Naive B cell (primary cell): ENCODE data around the gene PXT1. TPM values are rescaled to one million over a fixed set of nuclear protein-coding genes. Genes with fewer than 3 reads are reported as not detected.
"Not testable (repeated sequence)": the region's sequence is repeated elsewhere in the genome, so short reads cannot be mapped to it uniquely, and the experiment has no call there.

Experiments used
- ATAC-seq, 2 donors: fragments of 150-1000 bp; cut with Tn5 transposase; 2 replicates each; pipeline ENCODE4 v1.10.0; 2021; ENCODE audit warnings: low read depth in 2 of 2, mild to moderate bottlenecking in 2 of 2, moderate library complexity in 2 of 2
- DNase-seq: peaks from one replicate; pipeline ENCODE4 v3.0.0; 2022
- H3K27ac Mint-ChIP-seq, 6 donors: one replicate each; pipeline ENCODE4 v1.8.0; 2020 to 2022; ENCODE audit warnings: mild to moderate bottlenecking in 6 of 6, mixed read lengths in 6 of 6, moderate library complexity in 5 of 6, inconsistent platforms in 2 of 6
- H3K27me3 Mint-ChIP-seq, 3 donors: one replicate each; pipeline ENCODE4 v1.8.0; 2021 to 2022; ENCODE audit warnings: mixed read lengths in 3 of 3, mild to moderate bottlenecking in 1 of 3
- H3K36me3 Mint-ChIP-seq, 2 donors: one replicate each; pipeline ENCODE4 v1.8.0; 2020 to 2022; ENCODE audit warnings: mixed read lengths in 2 of 2, inconsistent platforms in 1 of 2, mild to moderate bottlenecking in 1 of 2
- H3K4me1 Mint-ChIP-seq, 3 donors: one replicate each; pipeline ENCODE4 v1.8.0; 2020 to 2022; ENCODE audit warnings: mixed read lengths in 3 of 3, inconsistent platforms in 1 of 3, mild to moderate bottlenecking in 1 of 3, moderate library complexity in 1 of 3
- H3K4me3 Mint-ChIP-seq, 8 donors: one replicate each; pipeline ENCODE4 v1.8.0; 2020 to 2022; ENCODE audit warnings: mild to moderate bottlenecking in 8 of 8, mixed read lengths in 8 of 8, moderate library complexity in 8 of 8, inconsistent platforms in 2 of 8
- H3K9me3 Mint-ChIP-seq, 7 donors: one replicate each; pipeline ENCODE4 v1.8.0; 2020 to 2022; ENCODE audit warnings: mixed read lengths in 7 of 7, mild to moderate bottlenecking in 5 of 7, inconsistent platforms in 2 of 7, moderate library complexity in 1 of 7
- polyA plus RNA-seq, 6 donors: library from polyadenylated mRNA; unstranded; fragments of 300-500 nt; fragmentation: Illumina TruSeq; gene quantifications; one replicate each; pipeline ENCODE4 v1.2.3, GENCODE V29; 2021; ENCODE audit warnings: low read depth in 6 of 6

The PXT1 gene, protein sequence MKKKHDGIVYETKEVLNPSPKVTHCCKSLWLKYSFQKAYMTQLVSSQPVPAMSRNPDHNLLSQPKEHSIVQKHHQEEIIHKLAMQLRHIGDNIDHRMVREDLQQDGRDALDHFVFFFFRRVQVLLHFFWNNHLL
- polyA plus RNA-seq = not detected

DNA sequence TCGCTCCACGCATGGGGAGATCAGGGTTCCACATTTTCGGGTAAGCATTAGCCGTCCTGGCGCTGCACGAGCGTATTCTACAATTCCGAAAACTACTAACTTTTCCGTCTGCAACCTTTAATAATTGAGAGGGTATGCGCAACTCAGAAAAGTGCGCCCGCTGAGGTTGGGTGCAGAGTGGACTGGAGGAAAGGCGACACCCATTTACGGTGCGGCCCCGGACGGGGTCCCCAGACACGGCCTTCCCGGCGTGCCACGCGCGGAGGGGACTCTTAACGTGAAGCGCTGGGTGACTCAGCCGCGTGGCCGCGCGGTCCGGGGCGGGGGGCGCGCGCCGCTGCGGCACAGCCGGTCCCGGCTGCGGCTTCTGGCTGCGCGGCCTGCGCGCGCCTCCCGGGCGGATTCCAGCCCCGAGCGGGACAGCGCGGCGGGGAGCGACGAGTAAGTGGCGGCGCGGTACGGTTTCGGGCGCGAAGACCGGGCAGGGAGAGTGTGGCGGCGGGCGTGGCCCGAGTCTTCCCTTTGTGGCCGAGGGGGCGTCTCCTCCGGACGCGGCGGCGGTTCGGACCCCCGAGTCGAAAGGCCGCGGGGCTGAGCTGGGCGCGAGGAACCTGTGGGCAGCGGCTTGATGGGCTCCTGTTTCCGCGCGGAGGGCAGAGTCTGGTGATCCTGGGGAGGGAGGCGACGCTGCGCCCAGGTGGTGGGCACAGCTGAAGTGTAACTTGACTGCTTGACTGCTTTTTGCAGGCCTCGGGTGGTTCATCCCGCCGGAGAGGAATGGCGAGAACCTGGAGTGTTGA is at the start of gene PXT1, which contains the start of gene KCTD20:
PXT1 (minus strand) TSS at position 184 of the 800 bp plus-strand sequence. CDS start 16,772 bp downstream, outside the sequence.
KCTD20 (plus strand) TSS at position 330 of the 800 bp plus-strand sequence. CDS start 27,098 bp downstream, outside the sequence.
- H3K4me3 Mint-ChIP-seq = peak within 1 kb of the TSS; percentile 91 to 99 (median 98)
- peaks cover 22 to 46% (median 37%) of the 10 kb centered on the region in 3 donors for H3K4me1 Mint-ChIP-seq
- ATAC-seq (peak; percentile 91 to 92), DNase-seq (peak; percentile 86)
- H3K27me3 Mint-ChIP-seq = no peaks in the 10 kb centered on the region
- no peaks in the 10 kb centered on the region for H3K36me3 Mint-ChIP-seq
- peak within 1 kb of the TSS; percentile 89 to 97 (median 94) for H3K27ac Mint-ChIP-seq
- H3K9me3 Mint-ChIP-seq = no peaks in the 10 kb centered on the region

DNA sequence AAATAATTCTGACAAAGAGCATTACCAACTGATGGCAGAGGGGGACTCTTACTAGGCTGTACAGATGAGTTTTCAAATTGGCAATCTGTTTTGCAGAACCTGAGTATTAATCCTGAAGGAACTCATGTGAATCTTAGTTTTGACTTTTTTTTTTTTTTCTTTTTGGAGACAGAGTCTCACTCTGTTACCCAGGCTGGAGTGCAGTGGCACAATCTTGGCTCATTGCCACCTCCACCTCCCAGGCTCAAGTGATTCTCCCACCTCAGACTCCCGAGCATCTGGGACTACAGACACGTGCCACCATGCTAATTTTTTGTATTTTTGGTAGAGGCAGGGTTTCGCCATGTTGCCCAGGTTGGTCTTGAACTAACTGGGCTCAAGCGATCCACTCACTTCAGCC is 49.4 kb upstream of the PXT1 start:
- Mint-ChIP-seq H3K27ac (peak overlapping the region in 3 of 6 donors; percentile 58 to 68 (median 67)), H3K36me3 (peaks cover 12 to 17% of the 10 kb centered on the region in 2 donors), H3K27me3 (no peaks in the 10 kb centered on the region), H3K4me1 (peaks cover 0 to 5% (median under 1%) of the 10 kb centered on the region in 3 donors), H3K9me3 (no peaks in the 10 kb centered on the region), H3K4me3 (no peak overlapping the region)
- DNase-seq (no peak), ATAC-seq (no peak)

DNA sequence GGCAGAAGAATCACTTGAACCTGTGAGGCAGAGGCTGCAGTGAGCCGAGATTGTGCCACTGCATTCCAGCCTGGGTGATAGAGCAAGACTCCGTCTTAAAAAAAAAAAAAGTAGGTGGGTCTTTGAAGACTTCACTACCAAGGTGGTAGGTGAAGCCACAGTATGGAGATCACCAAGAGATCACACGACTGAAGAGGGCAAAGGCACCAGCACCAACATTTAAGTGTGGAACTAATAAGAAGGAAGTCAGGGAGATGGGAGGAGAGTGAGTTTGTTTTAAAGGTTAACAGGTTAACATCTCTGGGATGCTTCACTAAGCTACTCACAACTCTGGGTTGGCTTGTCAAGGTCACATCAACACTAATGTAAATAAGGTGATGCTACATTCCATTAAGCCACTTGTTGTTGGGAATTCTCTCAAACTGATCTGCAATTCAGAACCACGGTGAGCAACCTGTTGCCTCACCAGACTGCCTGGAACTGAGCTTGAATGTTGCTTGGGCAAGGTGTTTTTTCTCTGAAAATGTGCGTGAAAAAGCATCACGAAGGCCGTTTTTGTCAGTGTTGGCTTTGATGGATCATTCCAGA is 48.8 kb upstream of the PXT1 start:
- peak overlapping the region in 1 of 6 donors; percentile 16 for H3K27ac Mint-ChIP-seq
- DNase-seq = no peak
- no peak for ATAC-seq
- H3K36me3 Mint-ChIP-seq = peaks cover 13 to 18% of the 10 kb centered on the region in 2 donors
- H3K4me3 Mint-ChIP-seq = no peak overlapping the region
- H3K27me3 Mint-ChIP-seq = no peaks in the 10 kb centered on the region
- H3K4me1 Mint-ChIP-seq = peaks cover 0 to 4% (median 0%) of the 10 kb centered on the region in 3 donors
- no peaks in the 10 kb centered on the region for H3K9me3 Mint-ChIP-seq

DNA sequence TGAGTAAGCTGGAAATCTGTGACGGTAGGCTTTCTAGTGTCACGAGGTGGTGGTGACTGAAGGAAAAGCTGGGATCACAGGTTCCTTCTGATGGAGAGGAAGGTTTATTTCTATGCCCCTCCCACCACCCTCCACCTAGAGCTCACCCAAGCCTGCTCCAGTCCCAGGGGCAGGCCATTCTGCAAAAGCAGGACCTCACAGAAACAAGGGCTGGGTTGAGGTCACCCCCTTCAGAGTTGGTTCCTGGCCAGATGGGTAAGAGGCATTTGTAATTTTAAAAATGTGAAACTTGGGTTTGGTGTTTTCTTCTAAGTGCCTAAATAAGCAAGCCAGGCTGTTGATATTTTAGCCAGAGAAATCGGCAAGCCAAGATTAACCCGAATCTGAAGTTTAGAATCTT is 46.8 kb upstream of the PXT1 start:
- Mint-ChIP-seq H3K27me3 (no peaks in the 10 kb centered on the region), H3K4me3 (no peak overlapping the region), H3K27ac (no peak overlapping the region), H3K36me3 (peaks cover 14 to 33% of the 10 kb centered on the region in 2 donors), H3K4me1 (peaks cover 0 to 9% (median 0%) of the 10 kb centered on the region in 3 donors), H3K9me3 (no peaks in the 10 kb centered on the region)
- ATAC-seq = no peak
- no peak for DNase-seq

DNA sequence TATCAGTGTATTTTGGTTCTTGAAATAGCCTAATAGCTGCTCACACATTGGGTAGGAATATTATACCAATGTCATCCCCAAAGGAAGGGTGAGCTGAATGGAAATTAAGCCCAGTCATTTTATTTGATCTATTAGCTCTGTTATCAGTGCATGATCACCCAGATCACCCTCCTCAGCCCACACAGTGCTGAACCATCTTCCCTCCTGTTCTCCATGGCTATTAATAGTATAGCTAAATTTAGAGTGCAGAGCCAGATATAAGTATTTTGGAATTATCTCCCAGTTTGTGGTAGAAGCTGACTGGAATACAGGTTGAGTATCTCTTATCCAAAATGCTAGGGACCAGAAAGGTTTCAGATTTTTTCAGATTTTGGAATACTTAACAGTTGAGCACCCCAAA is 45.6 kb upstream of the PXT1 start:
- Mint-ChIP-seq H3K36me3 (peaks cover 14 to 21% of the 10 kb centered on the region in 2 donors), H3K4me1 (peaks cover 0 to 5% (median 0%) of the 10 kb centered on the region in 3 donors), H3K9me3 (no peaks in the 10 kb centered on the region), H3K27me3 (no peaks in the 10 kb centered on the region), H3K4me3 (no peak overlapping the region), H3K27ac (no peak overlapping the region)
- ATAC-seq (no peak), DNase-seq (no peak)

DNA sequence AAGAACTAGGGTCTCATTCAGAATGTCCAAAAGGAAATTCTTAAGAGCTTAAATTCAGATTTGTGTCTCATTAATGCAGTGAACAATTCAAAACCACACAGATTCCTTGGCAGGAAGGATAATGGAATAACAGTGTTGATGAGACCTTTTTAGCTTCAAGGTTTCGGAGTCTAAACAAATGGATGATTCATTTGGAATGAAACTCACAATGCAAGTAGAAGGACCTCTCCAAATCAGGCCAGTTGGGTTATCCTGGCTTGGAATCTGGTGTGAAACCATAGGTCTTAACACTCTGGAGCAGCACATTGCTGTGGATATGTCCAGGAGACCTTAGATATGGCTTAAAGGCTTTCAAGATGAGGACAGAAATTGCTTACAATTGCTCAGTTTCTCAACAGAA is 45.0 kb upstream of the PXT1 start:
- H3K9me3 Mint-ChIP-seq = no peaks in the 10 kb centered on the region
- ATAC-seq = no peak
- no peak for DNase-seq
- H3K27ac Mint-ChIP-seq = no peak overlapping the region
- H3K36me3 Mint-ChIP-seq = peaks cover 14 to 21% of the 10 kb centered on the region in 2 donors
- H3K27me3 Mint-ChIP-seq = no peaks in the 10 kb centered on the region
- peaks cover 0 to 5% (median 0%) of the 10 kb centered on the region in 3 donors for H3K4me1 Mint-ChIP-seq
- no peak overlapping the region for H3K4me3 Mint-ChIP-seq

DNA sequence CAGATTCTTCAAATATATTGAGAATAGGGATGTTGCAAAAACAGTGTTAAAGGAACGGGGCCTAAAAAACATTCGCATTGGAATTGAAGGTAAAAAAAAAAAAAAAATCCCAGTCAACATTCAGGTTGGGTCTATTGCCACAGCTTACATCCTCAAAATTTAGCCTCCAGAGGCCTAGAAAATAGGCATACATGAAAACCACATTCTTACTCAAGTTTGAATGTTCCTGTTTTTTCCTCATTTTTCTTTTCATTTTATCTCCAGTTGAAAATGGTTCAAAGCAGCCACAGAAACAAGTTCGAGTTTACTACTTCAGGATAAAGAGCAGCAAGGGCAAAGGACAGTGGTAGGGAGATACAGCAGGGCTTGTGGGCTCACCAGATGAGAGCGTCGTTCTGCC is 42.1 kb upstream of the PXT1 start:
- Mint-ChIP-seq H3K4me1 (peaks cover 0 to 5% (median 0%) of the 10 kb centered on the region in 3 donors), H3K27me3 (no peaks in the 10 kb centered on the region), H3K4me3 (peak overlapping the region in 1 of 8 donors; percentile 16), H3K27ac (peak overlapping the region in 4 of 6 donors; percentile 1 to 92 (median 52)), H3K36me3 (peaks cover 26 to 34% of the 10 kb centered on the region in 2 donors), H3K9me3 (no peaks in the 10 kb centered on the region)
- ATAC-seq (no peak), DNase-seq (no peak)

DNA sequence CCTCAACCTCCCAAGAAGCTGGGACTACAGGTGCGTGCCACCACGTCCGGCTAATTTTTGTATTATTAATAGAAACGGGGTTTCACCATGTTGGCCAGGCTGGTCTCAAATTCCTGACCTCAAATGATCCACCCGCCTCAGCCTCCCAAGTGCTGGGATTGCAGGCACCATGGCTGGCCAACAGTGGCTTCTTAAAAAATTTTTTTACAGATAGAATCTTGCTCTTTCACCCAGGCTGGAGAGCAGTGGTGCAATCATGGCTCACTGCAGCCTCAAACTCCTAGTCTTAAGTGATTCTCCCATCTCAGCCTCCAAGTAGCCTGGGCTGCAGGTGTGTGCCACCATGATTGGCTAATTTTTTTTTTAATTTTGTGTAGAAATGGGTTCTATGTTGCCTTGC is 40.7 kb upstream of the PXT1 start:
- Mint-ChIP-seq H3K36me3 (peaks cover 26 to 39% of the 10 kb centered on the region in 2 donors), H3K27ac (peak overlapping the region in 1 of 6 donors; percentile 15)
- not testable (repeated sequence) for H3K4me1 Mint-ChIP-seq, H3K9me3 Mint-ChIP-seq, DNase-seq, H3K27me3 Mint-ChIP-seq, H3K4me3 Mint-ChIP-seq, ATAC-seq

DNA sequence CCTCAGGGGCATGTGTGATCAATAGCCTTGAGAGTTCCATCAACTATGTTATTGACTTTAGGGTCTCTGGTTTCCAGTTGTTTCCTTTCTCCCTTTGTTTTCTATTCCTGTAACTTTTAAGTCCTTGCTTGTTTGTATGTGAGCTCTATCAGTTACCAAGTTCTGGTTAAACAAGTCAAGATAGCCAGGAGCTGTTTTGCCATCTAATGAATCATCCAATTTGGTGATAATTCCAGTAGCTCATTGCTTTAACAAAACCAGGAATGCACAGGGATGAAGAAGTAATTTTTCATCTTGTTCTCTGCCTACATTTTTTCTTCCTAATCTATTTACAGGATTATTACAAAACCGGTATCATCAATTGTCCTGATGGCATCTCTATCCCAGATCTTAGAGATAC is 36.6 kb upstream of the PXT1 start:
- ATAC-seq (no peak), DNase-seq (no peak)
- Mint-ChIP-seq H3K4me1 (peaks cover 0 to 6% (median 6%) of the 10 kb centered on the region in 3 donors), H3K27me3 (no peaks in the 10 kb centered on the region), H3K27ac (peak overlapping the region in 3 of 6 donors; percentile 39 to 66 (median 63)), H3K4me3 (no peak overlapping the region), H3K36me3 (peaks cover 12 to 21% of the 10 kb centered on the region in 2 donors), H3K9me3 (no peaks in the 10 kb centered on the region)

DNA sequence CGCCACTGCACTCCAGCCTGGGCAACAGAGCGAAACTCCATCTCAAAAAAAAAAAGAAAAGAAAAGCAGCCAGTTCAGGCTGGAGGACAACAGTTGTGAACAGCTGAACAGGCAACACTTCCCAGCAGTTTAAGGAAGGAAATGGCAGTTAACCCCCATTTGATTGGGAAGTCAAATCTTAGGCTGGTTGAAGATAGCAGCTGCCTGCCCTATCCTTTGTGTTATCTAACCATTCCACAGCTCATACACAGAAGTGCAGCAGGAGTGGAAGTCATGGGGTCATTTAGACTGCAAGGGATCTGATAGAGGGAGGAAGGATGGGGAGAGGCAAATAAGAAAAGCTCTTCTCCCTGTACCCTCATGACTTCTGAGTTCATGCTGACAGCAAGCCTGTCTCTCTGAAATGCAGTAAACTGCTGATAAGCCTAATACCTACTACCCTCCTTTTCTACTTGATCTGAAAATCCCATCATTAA is 35.4 kb upstream of the PXT1 start:
- ATAC-seq (no peak), DNase-seq (no peak)
- Mint-ChIP-seq H3K4me3 (no peak overlapping the region), H3K27me3 (no peaks in the 10 kb centered on the region), H3K9me3 (no peaks in the 10 kb centered on the region), H3K27ac (peak overlapping the region in 1 of 6 donors; percentile 39), H3K36me3 (peaks cover 12 to 21% of the 10 kb centered on the region in 2 donors), H3K4me1 (peaks cover 0 to 6% (median 6%) of the 10 kb centered on the region in 3 donors)

DNA sequence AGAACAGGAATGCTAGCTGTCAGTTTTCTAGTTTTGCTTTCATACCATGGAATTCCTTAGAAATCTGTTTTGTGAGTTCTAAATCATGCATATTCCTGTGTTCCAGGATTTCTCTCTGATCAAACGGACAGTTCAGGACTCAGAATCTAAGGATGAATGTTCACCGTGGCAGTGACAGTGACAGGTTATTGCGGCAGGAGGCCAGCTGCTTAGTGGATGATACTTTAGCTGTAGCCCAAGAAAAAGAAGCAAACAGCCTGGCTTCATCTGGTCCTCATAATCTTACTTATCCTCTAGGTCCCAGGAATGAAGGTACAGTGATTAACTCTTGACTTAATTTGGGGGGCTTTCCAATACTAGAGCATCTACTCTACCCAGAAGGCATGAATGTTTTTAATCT is 27.3 kb upstream of the PXT1 start:
- no peaks in the 10 kb centered on the region for H3K27me3 Mint-ChIP-seq
- H3K4me3 Mint-ChIP-seq = no peak overlapping the region
- ATAC-seq = no peak
- H3K27ac Mint-ChIP-seq = peak overlapping the region in 3 of 6 donors; percentile 27 to 30 (median 29)
- H3K36me3 Mint-ChIP-seq = no peaks in the 10 kb centered on the region
- peaks cover 7 to 13% (median 10%) of the 10 kb centered on the region in 3 donors for H3K4me1 Mint-ChIP-seq
- no peak for DNase-seq
- H3K9me3 Mint-ChIP-seq = no peaks in the 10 kb centered on the region

DNA sequence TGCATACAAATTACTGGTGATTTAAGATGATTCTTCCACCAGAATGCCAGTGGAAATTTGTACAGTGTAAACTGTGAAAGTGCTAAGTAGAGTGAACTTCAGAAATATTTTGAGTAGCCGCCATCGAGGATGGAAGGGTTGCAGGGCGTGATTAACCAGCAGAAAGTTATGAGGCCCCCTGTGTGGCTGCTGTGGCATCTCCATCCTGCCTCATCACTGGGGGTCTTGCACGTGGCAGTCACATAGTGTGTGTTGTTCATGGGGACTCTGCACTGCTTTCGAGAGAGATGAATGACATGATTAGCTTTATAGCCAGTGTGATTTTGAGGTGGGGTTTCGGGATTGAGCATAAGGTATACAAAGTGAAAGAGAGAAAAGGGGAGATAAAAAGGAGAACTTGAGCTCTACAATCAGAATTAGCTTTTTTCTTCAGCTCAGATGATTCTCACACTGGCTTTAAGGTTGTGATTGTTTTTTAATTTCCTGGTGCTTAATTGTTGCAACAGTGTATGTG is 26.6 kb upstream of the PXT1 start:
- no peak for DNase-seq
- H3K4me1 Mint-ChIP-seq = peaks cover 13 to 21% (median 15%) of the 10 kb centered on the region in 3 donors
- H3K27ac Mint-ChIP-seq = peak overlapping the region in 3 of 6 donors; percentile 12 to 47 (median 27)
- H3K9me3 Mint-ChIP-seq = no peaks in the 10 kb centered on the region
- H3K27me3 Mint-ChIP-seq = no peaks in the 10 kb centered on the region
- H3K36me3 Mint-ChIP-seq = no peaks in the 10 kb centered on the region
- peak overlapping the region in 1 of 8 donors; percentile 17 for H3K4me3 Mint-ChIP-seq
- no peak for ATAC-seq

DNA sequence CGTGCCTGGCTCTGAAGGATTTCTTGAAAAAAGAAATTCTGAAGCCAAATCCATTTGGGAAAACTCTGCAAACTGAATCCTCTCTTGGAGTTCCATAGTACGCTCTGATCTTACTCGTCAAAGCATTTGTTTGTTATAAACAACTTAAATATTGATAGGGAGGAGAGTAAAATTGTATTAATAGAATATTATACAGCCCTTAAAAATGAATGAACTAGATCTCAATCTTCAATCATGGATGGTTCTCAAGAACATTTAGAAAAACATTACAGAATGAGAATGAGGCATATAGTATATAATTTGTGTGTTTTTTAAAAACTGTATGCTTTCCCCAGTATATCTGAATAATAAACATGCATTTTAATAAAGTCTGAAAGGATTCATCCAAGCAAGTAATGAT is 25.0 kb upstream of the PXT1 start:
- peaks cover 22 to 28% (median 22%) of the 10 kb centered on the region in 3 donors for H3K4me1 Mint-ChIP-seq
- no peak overlapping the region for H3K27ac Mint-ChIP-seq
- no peak overlapping the region for H3K4me3 Mint-ChIP-seq
- H3K36me3 Mint-ChIP-seq = no peaks in the 10 kb centered on the region
- DNase-seq = no peak
- H3K9me3 Mint-ChIP-seq = no peaks in the 10 kb centered on the region
- H3K27me3 Mint-ChIP-seq = no peaks in the 10 kb centered on the region
- no peak for ATAC-seq
